IPS-NIHi7 (cell line): Measurements from ENCODE around the gene KBTBD7.
"Not testable (repeated sequence)": the region's sequence is repeated elsewhere in the genome, so short reads cannot be mapped to it uniquely, and the experiment has no call there.

Experiments
- DNase-seq: peaks from one replicate; pipeline ENCODE4 v3.0.0; 2012; ENCODE audit warnings: mixed read lengths; ENCODE audit errors: extremely low spot score

Gene KBTBD7

GRCh38 chr13:41196620-41197019 lies 2.3 kb upstream of the KBTBD7 start:
- DNase-seq, result peak; percentile 15

- no peak for DNase-seq
Observed at GRCh38 chr13:41196011-41196410, 1.6 kb upstream of the KBTBD7 start.

DNA sequence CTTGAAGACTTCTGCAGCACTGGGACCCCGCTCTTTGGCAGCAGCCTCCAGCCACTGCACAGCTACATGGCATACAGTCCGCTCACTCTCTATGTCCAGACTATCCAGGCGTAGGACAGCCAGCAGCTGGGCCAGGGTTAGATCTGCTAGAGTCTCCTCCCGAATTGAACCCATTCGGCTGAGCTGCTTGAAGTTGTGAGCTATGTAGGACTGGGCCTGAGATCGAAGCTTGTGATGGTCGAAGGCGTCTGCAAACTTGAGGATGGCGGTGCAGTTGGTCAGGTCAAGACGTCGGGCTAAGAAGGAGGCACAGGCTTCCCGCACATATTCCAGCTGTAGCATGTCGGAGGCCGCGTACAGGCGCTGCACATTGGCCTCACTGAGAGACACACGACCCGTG lies 900 bp downstream of the KBTBD7 start:
- DNase-seq, result no peak

DNA sequence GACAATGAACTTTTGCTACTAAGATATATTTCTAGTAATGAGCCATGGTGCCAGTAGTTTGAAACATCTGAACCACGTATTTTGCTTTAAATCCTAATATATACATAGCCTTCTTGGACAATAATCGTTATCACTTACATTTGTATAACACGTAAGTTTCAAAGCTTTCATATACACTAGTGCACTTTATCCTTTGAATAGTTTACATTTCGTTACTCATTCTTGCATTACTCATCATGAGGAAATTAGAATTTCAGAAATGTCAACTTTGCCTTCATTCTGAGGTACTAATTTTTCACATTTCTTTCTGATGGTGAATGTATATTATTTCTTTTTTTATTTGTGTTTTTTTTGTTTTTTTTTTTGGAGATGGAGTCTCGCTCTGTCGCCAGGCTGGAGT lies 5.8 kb downstream of the KBTBD7 start:
- DNase-seq, result no peak

- no peak for DNase-seq
Observed at GRCh38 chr13:41186481-41186880, 7.9 kb downstream of the KBTBD7 start.

DNA sequence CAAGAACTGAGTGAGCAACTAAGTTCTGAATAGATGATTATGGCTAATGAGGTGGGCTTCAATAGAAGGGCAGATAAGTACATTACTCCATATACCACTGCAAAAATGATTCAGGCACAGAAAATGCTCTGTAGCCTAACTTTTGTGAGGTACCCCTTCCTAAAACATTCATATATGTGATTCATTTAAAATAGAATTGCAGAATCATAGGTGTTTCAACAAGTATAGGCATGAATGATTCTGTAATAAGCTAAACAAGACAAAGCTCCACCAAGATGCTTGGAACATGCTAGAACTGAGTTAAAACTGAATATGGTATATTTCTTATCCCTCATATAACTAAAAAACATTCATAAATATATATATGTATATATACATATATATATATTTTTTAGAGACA lies 12.1 kb downstream of the KBTBD7 start:
- no peak for DNase-seq

- no peak for DNase-seq
Observed at GRCh38 chr13:41179593-41180250, 14.6 kb downstream of the KBTBD7 start.

DNA sequence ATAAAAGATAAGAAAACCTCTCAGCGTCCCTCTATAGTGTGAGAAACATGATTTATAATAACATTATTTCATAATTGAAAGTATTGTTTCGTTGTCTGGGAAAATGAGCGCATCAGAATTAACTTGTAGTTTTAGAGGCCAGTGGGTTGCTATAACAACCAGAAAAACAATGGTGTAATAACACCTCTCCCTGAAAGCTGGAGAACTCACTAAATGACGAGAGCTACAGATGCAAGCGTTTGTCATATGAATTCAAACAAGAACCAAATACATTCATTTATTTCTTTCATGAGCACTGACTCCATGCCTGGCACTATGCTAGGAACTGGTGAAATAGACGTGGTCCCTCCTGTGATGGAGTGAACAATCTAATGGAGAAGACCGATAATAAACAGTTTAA lies 16.3 kb downstream of the KBTBD7 start:
- no peak for DNase-seq

DNA sequence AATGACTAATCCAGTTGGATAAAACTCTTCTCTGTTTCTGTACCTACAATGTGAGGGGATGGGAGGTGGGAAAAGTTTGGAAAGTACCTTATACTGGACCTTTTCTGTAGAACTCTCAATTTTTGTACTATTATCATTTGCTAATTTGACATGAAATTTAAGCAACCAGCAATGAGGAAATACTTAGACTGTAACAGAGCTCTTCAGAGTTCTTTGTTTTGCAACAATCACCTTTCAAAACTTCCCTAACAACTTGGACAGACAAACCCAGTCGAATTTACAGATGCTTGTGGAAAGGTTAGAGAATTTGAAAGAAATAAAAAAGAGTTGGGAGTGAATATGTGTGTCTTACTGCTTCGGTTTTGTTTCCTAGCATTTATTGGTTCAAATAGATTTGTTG lies 16.8 kb downstream of the KBTBD7 start:
- DNase-seq, result no peak

GRCh38 chr13:41175576-41175975 lies 18.8 kb downstream of the KBTBD7 start:
- DNase-seq, result not testable (repeated sequence)

GRCh38 chr13:41162151-41162550 lies 32.2 kb downstream of the KBTBD7 start:
- DNase-seq, result no peak

DNA sequence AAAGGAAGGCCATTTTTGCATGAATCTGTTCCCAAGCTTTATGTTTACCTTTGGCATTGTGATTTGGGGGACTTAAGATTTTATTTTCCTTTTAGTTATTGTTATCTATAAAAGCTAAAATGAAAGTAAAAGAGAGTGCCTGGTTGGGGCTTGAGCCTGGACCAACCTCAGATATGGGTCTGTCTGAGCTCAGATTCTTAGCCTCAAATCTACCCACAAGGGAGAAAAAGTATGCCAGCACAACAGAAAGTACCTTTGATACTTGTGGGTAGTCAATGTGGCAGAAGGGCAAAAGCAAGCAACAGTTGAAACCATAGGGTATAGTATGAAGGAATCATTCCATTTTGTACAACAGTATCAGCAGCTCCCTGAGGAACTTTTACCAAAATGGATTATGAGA lies 35.2 kb downstream of the KBTBD7 start:
- no peak for DNase-seq

GRCh38 chr13:41157048-41157717 lies 37.2 kb downstream of the KBTBD7 start:
- no peak for DNase-seq

DNA sequence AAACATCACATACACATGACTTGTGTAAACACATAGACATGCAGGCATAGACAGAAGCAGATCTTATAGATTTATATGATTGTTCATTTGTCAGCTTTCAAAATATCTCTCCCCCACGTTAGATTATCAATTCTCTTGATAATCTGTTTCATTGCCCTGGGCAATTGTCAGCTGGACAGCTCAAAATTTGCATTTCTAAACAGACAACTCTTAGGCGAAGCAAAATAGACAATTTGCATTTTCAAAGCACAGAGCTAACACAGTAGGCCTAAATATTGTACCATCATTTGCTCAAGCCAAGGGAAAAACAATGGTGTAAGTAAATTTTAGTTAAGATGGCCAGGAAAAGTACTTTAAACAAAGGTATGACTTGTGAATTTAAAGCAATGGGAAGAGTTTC lies 37.7 kb downstream of the KBTBD7 start:
- DNase-seq, result no peak

GRCh38 chr13:41154042-41154441 lies 40.3 kb downstream of the KBTBD7 start:
- DNase-seq, result no peak

DNA sequence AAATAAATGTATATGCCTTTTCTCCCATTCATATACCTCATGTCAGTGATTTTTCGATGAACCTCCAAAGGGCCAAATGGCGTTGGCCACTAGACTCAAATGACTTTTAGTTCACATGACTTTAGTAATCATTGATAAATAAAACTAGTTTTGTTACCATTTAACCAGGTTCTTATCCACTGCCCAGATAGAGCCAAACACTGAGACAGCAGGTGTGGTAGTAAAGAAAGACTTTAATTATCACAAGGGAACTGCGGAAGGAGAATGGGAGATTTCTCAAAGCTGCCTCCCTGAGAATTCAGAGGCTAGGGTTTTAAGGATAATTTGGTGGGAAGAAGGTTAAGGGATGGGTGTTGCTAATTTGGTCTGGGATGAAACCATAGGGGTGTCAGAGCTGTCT lies 42.4 kb downstream of the KBTBD7 start:
- DNase-seq, result no peak

DNA sequence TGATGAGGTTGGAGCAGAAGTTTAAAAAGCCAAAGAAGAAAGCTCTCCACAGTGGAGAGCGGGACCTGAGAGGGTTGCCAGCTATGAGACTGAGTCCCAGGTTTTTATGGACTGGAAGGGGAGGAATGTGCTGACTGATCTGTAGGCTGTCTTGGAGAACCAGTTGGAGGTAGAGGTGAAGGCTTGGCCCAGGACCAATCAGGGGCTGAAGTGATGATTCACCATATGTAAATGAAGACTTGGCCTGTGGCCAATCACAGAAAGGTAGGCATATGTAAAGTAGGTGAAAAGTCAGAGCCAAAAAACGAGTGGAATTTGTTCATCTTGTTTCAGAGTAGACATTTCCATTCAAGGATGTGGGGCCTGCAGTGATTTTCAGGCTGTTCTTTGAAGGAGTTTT lies 44.3 kb downstream of the KBTBD7 start:
- DNase-seq, result no peak

DNA sequence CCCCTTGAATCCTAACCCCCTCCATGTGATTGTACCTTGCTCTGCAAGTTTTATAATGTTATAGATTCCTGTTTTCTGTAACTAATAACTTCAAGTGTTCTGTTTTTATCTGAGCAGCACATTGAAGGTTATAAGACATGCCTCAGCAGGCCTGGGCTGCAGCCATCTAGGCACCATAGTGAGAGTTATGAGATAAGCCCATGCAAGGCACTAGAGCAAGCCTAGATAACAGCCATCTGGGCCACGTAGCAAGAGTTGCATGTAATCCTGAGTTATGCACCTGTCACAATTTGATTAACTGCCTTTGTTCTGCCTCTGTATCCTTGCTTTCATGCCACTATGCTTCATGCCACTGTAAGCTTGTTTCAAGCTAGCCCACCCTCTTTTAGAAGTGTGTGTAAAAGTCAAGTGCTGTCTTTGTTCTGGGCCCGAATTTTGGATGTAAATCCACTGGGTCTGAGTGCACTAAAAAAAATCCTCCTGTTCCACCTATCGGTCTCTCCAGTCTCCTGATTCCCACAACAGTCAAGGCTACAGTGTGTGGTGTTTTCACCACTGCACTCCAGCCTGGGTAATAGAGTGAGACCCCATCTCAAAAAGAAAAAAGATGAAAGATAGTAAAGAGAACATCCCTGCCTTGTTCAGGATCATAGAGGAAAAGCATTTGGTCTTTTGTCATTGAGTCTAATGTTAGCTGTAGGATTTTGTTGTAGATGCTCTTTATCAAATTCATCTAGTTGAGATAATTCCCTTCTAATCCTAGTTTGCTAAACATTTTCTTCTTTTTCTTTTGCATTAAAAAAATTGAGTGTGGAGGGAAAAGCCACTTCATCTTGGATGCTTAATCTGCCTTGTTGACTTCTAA lies 45.7 kb downstream of the KBTBD7 start:
- no peak for DNase-seq

DNA sequence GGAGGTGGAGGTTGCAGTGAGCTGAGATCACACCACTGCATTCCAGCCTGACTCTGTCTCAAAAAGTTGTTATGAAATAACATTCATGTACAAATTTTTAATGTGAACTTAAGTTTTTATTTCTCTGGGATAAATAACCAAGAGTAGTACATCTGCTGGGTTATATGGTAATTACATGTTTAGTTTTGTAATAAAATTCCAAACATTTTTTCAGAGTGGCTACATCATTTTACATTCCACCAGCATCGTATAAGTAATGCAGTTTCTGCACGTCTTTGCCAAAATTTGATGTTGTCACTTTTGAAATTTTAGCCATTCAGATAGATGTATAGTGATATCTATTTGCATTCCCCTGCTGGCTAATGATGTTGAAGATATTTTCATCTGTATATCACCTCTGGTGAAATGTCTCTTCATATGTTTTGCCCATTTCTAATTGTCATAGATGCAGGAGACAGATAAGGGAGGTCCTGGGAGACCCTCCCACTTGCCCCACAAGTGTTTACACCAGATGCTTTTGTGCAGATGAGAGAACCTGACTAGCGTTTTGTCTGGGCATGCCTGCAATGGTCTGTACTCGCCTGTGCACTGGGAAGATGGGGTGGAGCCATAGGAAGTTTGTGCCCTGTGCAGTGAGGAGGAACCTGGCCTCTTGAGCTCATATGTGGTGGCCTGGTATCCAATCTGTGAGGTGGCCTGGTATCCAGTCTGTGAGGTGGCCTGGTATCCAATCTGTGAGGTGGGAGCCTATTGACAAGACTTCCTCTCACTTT lies 49.0 kb downstream of the KBTBD7 start:
- no peak for DNase-seq

GRCh38 chr13:41144576-41144975 lies 49.8 kb downstream of the KBTBD7 start:
- no peak for DNase-seq
